ENCODE results near the gene PILRB.

PILRB gene

DNA sequence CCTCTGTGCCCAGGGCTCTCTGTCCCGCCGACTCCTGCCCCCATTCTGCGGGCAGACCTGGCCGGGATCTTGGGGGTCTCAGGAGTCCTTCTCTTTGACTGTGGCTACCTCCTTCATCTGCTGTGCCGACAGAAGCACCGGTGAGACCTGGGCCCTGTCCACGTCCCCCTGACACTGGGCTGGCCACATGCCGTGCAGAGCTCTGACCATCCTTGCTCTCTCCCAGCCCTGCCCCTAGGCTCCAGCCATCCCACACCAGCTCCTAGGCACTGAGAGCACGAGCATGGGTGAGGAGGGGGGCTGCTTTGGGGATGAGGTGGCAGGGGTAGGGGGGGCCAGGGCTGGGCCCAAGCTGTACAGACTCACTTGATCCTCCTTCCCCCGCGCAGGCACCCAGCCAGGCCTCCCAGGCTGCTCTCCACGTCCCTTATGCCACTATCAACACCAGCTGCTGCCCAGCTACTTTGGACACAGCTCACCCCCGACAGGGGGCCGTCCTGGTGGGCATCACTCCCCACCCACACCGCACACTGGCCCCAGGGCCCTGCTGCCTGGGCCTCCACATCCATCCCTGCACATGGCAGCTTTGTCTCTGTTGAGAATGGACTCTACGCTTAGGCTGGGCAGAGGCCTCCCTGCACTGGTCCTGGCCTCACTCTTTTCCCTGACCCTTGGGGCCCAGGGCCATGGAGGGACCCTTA lies 4.8 kb upstream of the PILRB start:
- no peak for DNase-seq (ENCODE audit: low read depth)
- no peak overlapping the region for H3K4me3 ChIP-seq (ENCODE audit: control insufficient read depth, low read depth, low read length)
- TF ChIP-seq, protein P1, sequence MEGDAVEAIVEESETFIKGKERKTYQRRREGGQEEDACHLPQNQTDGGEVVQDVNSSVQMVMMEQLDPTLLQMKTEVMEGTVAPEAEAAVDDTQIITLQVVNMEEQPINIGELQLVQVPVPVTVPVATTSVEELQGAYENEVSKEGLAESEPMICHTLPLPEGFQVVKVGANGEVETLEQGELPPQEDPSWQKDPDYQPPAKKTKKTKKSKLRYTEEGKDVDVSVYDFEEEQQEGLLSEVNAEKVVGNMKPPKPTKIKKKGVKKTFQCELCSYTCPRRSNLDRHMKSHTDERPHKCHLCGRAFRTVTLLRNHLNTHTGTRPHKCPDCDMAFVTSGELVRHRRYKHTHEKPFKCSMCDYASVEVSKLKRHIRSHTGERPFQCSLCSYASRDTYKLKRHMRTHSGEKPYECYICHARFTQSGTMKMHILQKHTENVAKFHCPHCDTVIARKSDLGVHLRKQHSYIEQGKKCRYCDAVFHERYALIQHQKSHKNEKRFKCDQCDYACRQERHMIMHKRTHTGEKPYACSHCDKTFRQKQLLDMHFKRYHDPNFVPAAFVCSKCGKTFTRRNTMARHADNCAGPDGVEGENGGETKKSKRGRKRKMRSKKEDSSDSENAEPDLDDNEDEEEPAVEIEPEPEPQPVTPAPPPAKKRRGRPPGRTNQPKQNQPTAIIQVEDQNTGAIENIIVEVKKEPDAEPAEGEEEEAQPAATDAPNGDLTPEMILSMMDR (IDR thresholded peaks at IDR 0.05; ENCODE audit: control insufficient read depth, insufficient read depth, low read depth, low read length, missing control alignments), result no peak

DNA sequence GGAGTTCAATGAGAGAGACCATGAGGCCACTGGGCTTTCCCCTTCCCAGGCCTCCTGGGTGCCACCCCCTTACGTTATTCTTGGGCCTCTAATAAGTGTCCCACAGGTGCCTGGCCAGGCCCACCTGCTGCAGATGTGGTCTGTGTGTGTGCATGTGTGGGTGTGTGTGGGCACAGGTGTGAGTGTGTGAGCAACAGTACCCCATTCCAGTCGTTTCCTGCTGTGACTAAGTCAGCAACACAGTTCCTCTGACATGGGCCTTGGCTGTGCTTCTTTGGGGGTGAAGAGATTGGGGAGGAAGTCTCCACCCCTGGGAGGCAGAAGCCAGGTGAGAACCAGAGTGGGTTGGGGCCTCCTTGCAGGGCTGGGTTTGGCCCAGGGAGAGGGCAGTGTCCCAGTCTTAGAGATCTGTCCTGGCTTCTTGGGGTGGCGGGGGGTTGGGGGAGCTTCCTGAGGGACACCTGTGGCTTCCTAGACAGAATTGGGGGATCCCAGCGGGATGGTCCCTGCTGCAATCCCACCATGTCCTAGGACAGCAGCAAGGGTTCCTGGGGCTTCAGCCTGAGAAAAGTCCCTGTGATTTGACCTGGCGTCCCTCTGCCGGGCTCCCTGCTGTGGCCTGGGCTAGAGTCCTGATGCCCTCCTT lies 4.1 kb upstream of the PILRB start:
- DNase-seq (ENCODE audit: low read depth), result no peak
- H3K4me3 ChIP-seq (ENCODE audit: control insufficient read depth, low read depth, low read length), result no peak overlapping the region
- TF ChIP-seq, protein P1 (IDR thresholded peaks at IDR 0.05; ENCODE audit: control insufficient read depth, insufficient read depth, low read depth, low read length, missing control alignments), result no peak

DNA sequence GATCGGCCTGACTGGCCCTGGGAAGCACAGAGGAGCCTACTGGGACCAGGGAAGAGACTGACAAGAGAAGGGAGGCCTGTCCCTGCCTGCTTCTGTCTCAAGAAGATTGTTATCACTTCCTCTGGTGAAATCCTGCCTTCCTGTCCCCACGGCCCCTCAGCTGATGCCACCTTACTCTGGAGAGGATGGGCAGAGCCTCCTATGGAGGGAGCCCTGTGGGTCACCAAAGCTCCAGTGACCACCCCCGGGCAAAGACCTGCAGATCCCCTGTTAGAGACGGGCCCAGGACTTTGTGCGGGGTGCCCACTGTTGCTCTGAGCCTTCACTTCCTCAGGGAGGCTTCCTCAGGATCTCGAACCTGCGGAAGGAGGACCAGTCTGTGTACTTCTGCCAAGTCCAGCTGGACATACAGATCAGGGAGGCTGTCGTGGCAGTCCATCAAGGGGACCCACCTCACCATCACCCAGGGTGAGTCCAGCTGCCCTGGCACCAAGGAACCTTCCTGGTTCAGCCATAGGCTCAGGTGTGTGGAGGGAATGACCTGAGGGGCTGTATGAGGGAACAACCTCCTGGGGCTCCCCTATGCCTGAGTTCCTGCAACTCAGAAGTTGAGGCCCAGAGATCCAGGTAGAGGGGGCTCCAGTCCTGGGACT lies 1.4 kb upstream of the PILRB start:
- H3K4me3 ChIP-seq (ENCODE audit: control insufficient read depth, low read depth, low read length), result no peak overlapping the region
- TF ChIP-seq, protein P1 (IDR thresholded peaks at IDR 0.05; ENCODE audit: control insufficient read depth, insufficient read depth, low read depth, low read length, missing control alignments), result no peak
- no peak for DNase-seq (ENCODE audit: low read depth)

DNA sequence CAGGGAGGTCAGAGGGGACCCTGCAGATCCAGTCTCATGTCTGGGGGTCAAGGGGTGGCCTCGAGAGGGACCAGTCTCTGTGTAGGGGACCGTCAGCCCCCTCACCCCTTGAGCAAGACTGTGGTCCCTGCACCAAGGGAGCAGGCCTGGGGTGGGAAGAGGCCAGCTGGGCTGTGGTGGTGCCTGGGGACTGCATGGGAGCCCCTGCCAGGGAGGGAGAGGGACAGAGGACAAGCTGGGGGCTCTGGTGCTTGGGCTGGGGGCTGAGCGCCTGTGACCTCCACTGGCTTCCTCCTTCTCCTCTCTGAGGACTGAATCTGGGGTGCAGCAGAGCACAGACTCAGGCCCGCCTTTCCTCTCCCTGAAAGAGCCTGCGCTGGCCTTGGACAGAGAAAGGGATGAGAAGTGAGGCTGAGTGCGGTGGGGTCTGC lies 771 bp upstream of the PILRB start:
- no peak overlapping the region for H3K4me3 ChIP-seq (ENCODE audit: control insufficient read depth, low read depth, low read length)
- TF ChIP-seq, protein P1 (IDR thresholded peaks at IDR 0.05; ENCODE audit: control insufficient read depth, insufficient read depth, low read depth, low read length, missing control alignments), result no peak
- DNase-seq (ENCODE audit: low read depth), result no peak

DNA sequence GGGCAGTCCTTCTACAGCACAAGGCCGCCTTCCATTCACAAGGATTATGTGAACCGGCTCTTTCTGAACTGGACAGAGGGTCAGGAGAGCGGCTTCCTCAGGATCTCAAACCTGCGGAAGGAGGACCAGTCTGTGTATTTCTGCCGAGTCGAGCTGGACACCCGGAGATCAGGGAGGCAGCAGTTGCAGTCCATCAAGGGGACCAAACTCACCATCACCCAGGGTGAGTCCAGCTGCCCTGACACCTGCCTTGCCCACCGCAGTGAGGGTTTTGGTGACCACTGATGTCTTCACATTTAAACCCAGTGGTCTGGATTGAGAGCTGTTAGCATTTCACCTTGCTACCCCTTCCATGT lies 918 bp downstream of the PILRB start:
- TF ChIP-seq, protein P1 (IDR thresholded peaks at IDR 0.05; ENCODE audit: control insufficient read depth, insufficient read depth, low read depth, low read length, missing control alignments), result no peak
- DNase-seq (ENCODE audit: low read depth), result no peak
- H3K4me3 ChIP-seq (ENCODE audit: control insufficient read depth, low read depth, low read length), result no peak overlapping the region

DNA sequence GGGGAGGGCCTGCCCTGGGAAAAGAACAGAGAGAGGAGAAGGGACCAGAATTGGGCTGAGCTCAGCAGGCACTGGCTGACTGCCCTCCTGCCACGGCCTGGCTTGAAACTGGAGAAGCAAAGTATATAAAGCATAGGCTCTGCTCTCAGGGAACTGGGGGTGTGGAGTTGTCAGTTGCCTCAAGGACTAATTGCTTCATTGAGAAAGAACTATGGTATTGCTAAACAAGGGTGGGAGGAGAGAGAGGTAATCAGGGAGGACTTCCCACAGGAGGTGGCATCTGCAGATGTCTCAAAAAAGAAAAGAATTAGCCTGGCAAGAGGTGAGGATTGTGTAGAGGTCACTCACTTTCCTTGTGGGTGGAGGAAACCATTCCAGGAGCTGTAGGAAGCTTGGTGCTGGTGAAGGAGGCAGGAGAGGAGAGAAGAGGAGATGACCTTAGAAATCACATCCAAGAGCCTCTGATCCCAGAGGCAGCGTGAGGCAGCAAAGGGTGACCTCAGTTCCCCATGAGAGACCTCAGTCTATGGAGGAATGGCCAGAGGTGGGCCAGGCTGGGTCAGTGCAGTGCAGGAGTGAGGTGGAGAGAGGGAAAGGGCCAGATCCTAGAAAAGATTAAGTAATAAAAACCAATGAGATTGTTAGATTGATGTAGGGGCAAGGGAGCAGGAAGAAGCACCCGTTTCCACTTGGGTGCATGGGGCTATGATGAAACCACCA lies 2.4 kb downstream of the PILRB start:
- no peak for DNase-seq (ENCODE audit: low read depth)
- H3K4me3 ChIP-seq (ENCODE audit: control insufficient read depth, low read depth, low read length), result no peak overlapping the region
- TF ChIP-seq, protein P1 (IDR thresholded peaks at IDR 0.05; ENCODE audit: control insufficient read depth, insufficient read depth, low read depth, low read length, missing control alignments), result no peak
